HG03460 (cell line): ENCODE data around the gene PGLYRP1.

Experiments
- ATAC-seq: cut with Tn5 transposase; IDR thresholded peaks from one replicate; pipeline ENCODE4 v1.9.1; 2021; ENCODE audit not compliant: unreplicated experiment

PGLYRP1 gene

DNA sequence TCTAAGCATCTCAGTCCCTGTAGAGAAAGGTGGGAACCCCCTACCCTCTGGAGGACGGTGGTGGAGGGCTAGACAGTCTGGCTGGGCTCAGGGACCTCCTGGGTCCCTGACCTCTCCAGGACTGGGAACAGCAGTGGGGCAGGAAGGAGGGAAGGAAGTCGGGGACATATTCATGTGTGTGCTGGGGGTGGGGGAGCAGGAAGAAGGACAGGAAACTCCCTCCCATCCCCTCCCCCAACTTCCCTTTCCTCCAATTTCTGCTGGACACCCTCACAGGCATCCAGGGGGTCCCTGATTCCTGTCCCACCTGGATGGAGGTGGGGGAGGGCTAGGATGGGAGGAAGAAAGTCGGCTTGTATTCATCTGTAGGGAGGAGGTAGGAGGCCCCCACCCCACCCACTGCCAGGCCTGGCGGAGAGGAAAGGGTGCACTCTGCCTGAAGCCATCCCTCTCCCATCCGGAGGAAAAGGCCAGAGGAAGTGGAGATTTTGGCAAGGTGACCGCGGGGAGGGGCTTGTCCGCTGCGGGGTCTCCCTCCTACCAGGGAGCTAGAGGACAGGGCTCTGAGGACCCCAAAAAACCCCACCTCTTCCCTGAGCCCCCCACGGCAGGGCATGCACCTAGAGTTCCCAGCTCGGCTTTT is 51.5 kb downstream of the PGLYRP1 start:
- no peak for ATAC-seq

GRCh38 chr19:45969676-45970075 is 53.2 kb downstream of the PGLYRP1 start:
- ATAC-seq = no peak
